Measurements from ENCODE around the gene PEA15. TPM values are rescaled to one million over a fixed set of nuclear protein-coding genes. Genes with fewer than 3 reads are reported as not detected.

The PEA15 gene
- total RNA-seq, 1 experiment from 2014 or later = 44.0 TPM

GRCh38 chr1:160179336-160179735 lies 25.8 kb upstream of the PEA15 start:
- CTCF ChIA-PET = interaction anchor here (0.9 to 1.5 kb wide), 2 partner anchors 14 to 73 kb away, joined by 3 to 6 read pairs; no protein-coding TSS in a partner anchor
- intact Hi-C loops (cut with micrococcal nuclease) = no loop called here
- H3K9me3 ChIP-seq (ENCODE audit: control insufficient read depth in 1 of 2, insufficient read depth in 1 of 2, low read depth in 1 of 2, low read length in 2 of 2) = no peaks in the 10 kb centered on the region
- no peaks in the 10 kb centered on the region for H3K36me3 ChIP-seq (ENCODE audit: control insufficient read depth in 1 of 2, insufficient read depth in 2 of 2, low read length in 2 of 2)
- no peaks in the 10 kb centered on the region for H3K79me2 ChIP-seq (ENCODE audit: insufficient read depth, low read length)
- H3K4me3 ChIP-seq (replicated peaks in 1 of 2; ENCODE audit: low read depth in 1 of 2, low read length in 2 of 2) = no peak overlapping the region
- RAD21 ChIA-PET (ENCODE audit: low non-redundant PET in 1 of 2, low total read pairs in 2 of 2, uncharacterized antibody in 2 of 2, unreplicated experiment in 2 of 2) = no interaction called here
- DNase-seq (ENCODE audit: low read depth, low spot score) (no peak), ATAC-seq (no peak)
- H3K27ac ChIP-seq (ENCODE audit: low read depth, low read length) = no peak overlapping the region
- no peaks in the 10 kb centered on the region; the same call in 1 of the 2 replicates for H3K27me3 ChIP-seq (ENCODE audit: insufficient read depth, low read length)
- H3K9me2 ChIP-seq (ENCODE audit: insufficient read depth) = no peaks in the 10 kb centered on the region
- no peaks in the 10 kb centered on the region for H4K20me1 ChIP-seq (ENCODE audit: insufficient read depth)
- H3K4me2 ChIP-seq (ENCODE audit: low read length) = no peak overlapping the region
- TF ChIP-seq CTCF (IDR thresholded peaks at IDR 0.05 in 2 of 3, conservative IDR thresholded peaks at IDR 0.05 in 1 of 3; ENCODE audit: borderline replicate concordance in 1 of 3, insufficient read depth in 1 of 3, low read depth in 2 of 3, low read length in 2 of 3) = no peak
- no peak for TF ChIP-seq REST (IDR thresholded peaks at IDR 0.05; ENCODE audit: low read depth)
- TF ChIP-seq SP1 (IDR thresholded peaks at IDR 0.05; ENCODE audit: low read depth) = no peak
- no peak for TF ChIP-seq JUND (IDR thresholded peaks at IDR 0.05)
- no peak for TF ChIP-seq RAD21 (IDR thresholded peaks at IDR 0.05; ENCODE audit: low read depth)
- no peak for TF ChIP-seq CEBPB (IDR thresholded peaks at IDR 0.05; ENCODE audit: low read depth)
- TF ChIP-seq ZNF274 (IDR thresholded peaks at IDR 0.05; ENCODE audit: low read depth, low read length) = no peak
- no peak for TF ChIP-seq ELF1 (IDR thresholded peaks at IDR 0.05; ENCODE audit: borderline replicate concordance, low read depth)
- no peak for TF ChIP-seq SIN3A (IDR thresholded peaks at IDR 0.05; ENCODE audit: low read depth)
- TF ChIP-seq POLR2AphosphoS5 (IDR thresholded peaks at IDR 0.05; ENCODE audit: low read depth, low read length) = no peak
- no peak for TF ChIP-seq POLR2A (IDR thresholded peaks at IDR 0.05; ENCODE audit: borderline replicate concordance, extremely low read depth, insufficient read depth, insufficient read length)
- TF ChIP-seq ZBTB33 (IDR thresholded peaks at IDR 0.05; ENCODE audit: extremely low read depth, insufficient replicate concordance, low read length) = no peak
- TF ChIP-seq CBX3 (IDR thresholded peaks at IDR 0.05; ENCODE audit: low read depth) = no peak
- TF ChIP-seq TCF7L2 (IDR thresholded peaks at IDR 0.05; ENCODE audit: borderline replicate concordance, extremely low read depth, insufficient read depth, insufficient read length) = no peak
- no peak for TF ChIP-seq MAX (IDR thresholded peaks at IDR 0.05)
- TF ChIP-seq SRF (IDR thresholded peaks at IDR 0.05; ENCODE audit: low read depth) = no peak
- TF ChIP-seq FOSL1 (IDR thresholded peaks at IDR 0.05; ENCODE audit: low read depth) = no peak
- POLR2A ChIA-PET = no interaction called here
- no peak overlapping the region for H3K9ac ChIP-seq (ENCODE audit: low read length)
- no TSS peak for BruUV-seq (replicated peaks)
- H2AFZ ChIP-seq (ENCODE audit: low read depth, low read length, poor library complexity, severe bottlenecking) = no peak overlapping the region
- no peaks in the 10 kb centered on the region for H3K4me1 ChIP-seq (ENCODE audit: control insufficient read depth in 1 of 2, insufficient read depth in 2 of 2, low read length in 2 of 2)
